Lung (tissue), 12 donors: ENCODE results near the gene SH3BGRL2. TPM values are rescaled to one million over a fixed set of nuclear protein-coding genes. Genes with fewer than 3 reads are reported as not detected.

ENCODE experiments used
- ATAC-seq: fragments of 200-7000 bp; cut with Tn5 transposase; one replicate; pipeline ENCODE4 v1.9.1; 2020; ENCODE audit warnings: moderate number of reproducible peaks; ENCODE audit not compliant: insufficient read depth, low FRiP score
- DNase-seq, 3 donors: peaks; one replicate each; pipeline ENCODE4 v3.0.0-alpha.2; 2013 to 2017
- H3K27ac ChIP-seq, 2 donors: one replicate each; pipeline ENCODE4 v1.5.1; 2013; ENCODE audit warnings: mild to moderate bottlenecking in 2 of 2, moderate library complexity in 2 of 2, control low read depth in 1 of 2, inconsistent platforms in 1 of 2, low read depth in 1 of 2, low read length in 1 of 2
- H3K27me3 ChIP-seq, 3 donors: one replicate each; pipeline ENCODE4 v1.5.1; 2013; ENCODE audit warnings: low read length in 2 of 3; ENCODE audit not compliant: control insufficient read depth in 3 of 3, insufficient read depth in 3 of 3
- H3K36me3 ChIP-seq, 4 donors: one replicate each; pipeline ENCODE4 v1.5.1; 2013; ENCODE audit warnings: low read length in 4 of 4, mild to moderate bottlenecking in 1 of 4, moderate library complexity in 1 of 4; ENCODE audit not compliant: control insufficient read depth in 4 of 4, insufficient read depth in 4 of 4
- H3K4me1 ChIP-seq, 5 donors: one replicate each; pipeline ENCODE4 v1.5.1; 2013; ENCODE audit warnings: low read length in 5 of 5, mild to moderate bottlenecking in 2 of 5, moderate library complexity in 1 of 5; ENCODE audit not compliant: control insufficient read depth in 5 of 5, insufficient read depth in 5 of 5
- H3K4me3 ChIP-seq: one replicate; pipeline ENCODE4 v1.5.1; 2013; ENCODE audit warnings: mild to moderate bottlenecking, control low read depth, moderate library complexity
- H3K9ac ChIP-seq, 2 donors: one replicate each; pipeline ENCODE4 v1.5.1; 2013; ENCODE audit warnings: low read length in 2 of 2, control low read depth in 1 of 2; ENCODE audit not compliant: insufficient read depth in 1 of 2
- H3K9me3 ChIP-seq, 4 donors: one replicate each; pipeline ENCODE4 v1.5.1; 2013; ENCODE audit warnings: low read length in 3 of 4, mild to moderate bottlenecking in 1 of 4, moderate library complexity in 1 of 4; ENCODE audit not compliant: control insufficient read depth in 4 of 4, insufficient read depth in 3 of 4
- CTCF ChIP-seq: IDR thresholded peaks from 2 replicates; pipeline ENCODE4 v1.5.1; 2012; ENCODE audit warnings: mild to moderate bottlenecking; ENCODE audit errors: control extremely low read depth, extremely low read depth
- WGBS, 2 donors: extraction: QIAGEN DNeasy Blood & Tissue Kit; methylation state at CpG; one replicate each; pipeline ENCODE4 v1.1.7; 2013; 5-methylcytosine and 5-hydroxymethylcytosine counted together
- polyA plus RNA-seq, 2 donors: library from polyadenylated mRNA; stranded (reverse); fragments of 200-250 nt; gene quantifications; one replicate each; pipeline ENCODE4 v1.2.1, GENCODE V29; 2013
- total RNA-seq, 2 donors: library from RNA; depleted of rRNA in 1 of 2; stranded (reverse); fragments of >200 nt in 1 of 2; gene quantifications; one replicate each; pipeline ENCODE4 v1.2.1, GENCODE V29; 2014 to 2021
- donor health status: control.
- donor health status: control.
- donor health status: Bipolar disorder and iron deficiency.
- donor health status: healthy.
- donor health status: DM: yes; HTN: yes; CAD: no.

SH3BGRL2 gene
- total and polyA plus RNA-seq, 4 donors, result 7.4 to 38.5 (median 14.0) TPM

- ATAC-seq (no peak), DNase-seq (no peak)
- H3K9me3 ChIP-seq, result no peaks in the 10 kb centered on the region
- no peak for TF ChIP-seq CTCF
- H3K27ac ChIP-seq, result no peak overlapping the region
- 76 to 78% methylated on average over 3 of the region's 3 CpGs for WGBS, 2 donors
- no peaks in the 10 kb centered on the region for H3K27me3 ChIP-seq
- no peaks in the 10 kb centered on the region for H3K4me1 ChIP-seq
- no peak overlapping the region for H3K4me3 ChIP-seq
- no peak overlapping the region for H3K9ac ChIP-seq
- H3K36me3 ChIP-seq, result no peaks in the 10 kb centered on the region
These were observed 24.1 kb upstream of the SH3BGRL2 start for GRCh38 chr6:79607000-79607399.

GRCh38 chr6:79608334-79609224, 22.6 kb upstream of the SH3BGRL2 start:
- 81% methylated on average over 3 of the region's 3 CpGs for WGBS, 2 donors
- no peak for TF ChIP-seq CTCF
- ATAC-seq, result no peak
- H3K4me1 ChIP-seq, result no peaks in the 10 kb centered on the region
- no peak overlapping the region for H3K27ac ChIP-seq
- no peaks in the 10 kb centered on the region for H3K36me3 ChIP-seq
- H3K27me3 ChIP-seq, result no peaks in the 10 kb centered on the region
- peak in 1 of 3 donors; percentile 29 for DNase-seq
- H3K9me3 ChIP-seq, result no peaks in the 10 kb centered on the region
- no peak overlapping the region for H3K4me3 ChIP-seq
- no peak overlapping the region for H3K9ac ChIP-seq

- ATAC-seq, result no peak
- no peaks in the 10 kb centered on the region for H3K36me3 ChIP-seq
- no peaks in the 10 kb centered on the region for H3K27me3 ChIP-seq
- TF ChIP-seq CTCF, result no peak
- no peak overlapping the region for H3K9ac ChIP-seq
- WGBS, 2 donors, result 87 to 89% methylated on average over 3 of the region's 3 CpGs
- no peak for DNase-seq
- H3K4me3 ChIP-seq, result no peak overlapping the region
- H3K4me1 ChIP-seq, result no peaks in the 10 kb centered on the region
- H3K9me3 ChIP-seq, result no peaks in the 10 kb centered on the region
- no peak overlapping the region for H3K27ac ChIP-seq
These were observed 21.9 kb upstream of the SH3BGRL2 start for GRCh38 chr6:79609225-79609595.
